ENCODE data around the gene SLC36A4.

SLC36A4 gene

DNA sequence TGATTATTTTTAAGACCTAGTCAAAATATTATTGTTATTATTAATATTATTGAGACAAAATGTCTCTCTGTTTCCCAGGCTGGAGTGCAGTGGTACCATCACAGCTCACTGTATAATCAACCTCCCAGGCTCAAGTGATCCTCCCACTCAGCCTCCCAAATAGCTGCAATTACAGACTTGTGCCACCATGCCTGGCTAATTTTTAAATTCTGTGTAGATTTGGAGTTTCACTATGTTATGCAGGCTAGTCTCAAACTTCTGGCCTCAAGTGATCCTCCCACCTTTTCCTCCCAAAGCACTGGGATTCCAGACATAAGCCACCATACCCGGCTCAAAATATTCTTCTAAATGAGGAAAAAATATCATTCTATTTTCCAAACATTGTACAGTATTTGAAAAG, 37.0 kb downstream of the SLC36A4 start:
- TF ChIP-seq, protein P1, sequence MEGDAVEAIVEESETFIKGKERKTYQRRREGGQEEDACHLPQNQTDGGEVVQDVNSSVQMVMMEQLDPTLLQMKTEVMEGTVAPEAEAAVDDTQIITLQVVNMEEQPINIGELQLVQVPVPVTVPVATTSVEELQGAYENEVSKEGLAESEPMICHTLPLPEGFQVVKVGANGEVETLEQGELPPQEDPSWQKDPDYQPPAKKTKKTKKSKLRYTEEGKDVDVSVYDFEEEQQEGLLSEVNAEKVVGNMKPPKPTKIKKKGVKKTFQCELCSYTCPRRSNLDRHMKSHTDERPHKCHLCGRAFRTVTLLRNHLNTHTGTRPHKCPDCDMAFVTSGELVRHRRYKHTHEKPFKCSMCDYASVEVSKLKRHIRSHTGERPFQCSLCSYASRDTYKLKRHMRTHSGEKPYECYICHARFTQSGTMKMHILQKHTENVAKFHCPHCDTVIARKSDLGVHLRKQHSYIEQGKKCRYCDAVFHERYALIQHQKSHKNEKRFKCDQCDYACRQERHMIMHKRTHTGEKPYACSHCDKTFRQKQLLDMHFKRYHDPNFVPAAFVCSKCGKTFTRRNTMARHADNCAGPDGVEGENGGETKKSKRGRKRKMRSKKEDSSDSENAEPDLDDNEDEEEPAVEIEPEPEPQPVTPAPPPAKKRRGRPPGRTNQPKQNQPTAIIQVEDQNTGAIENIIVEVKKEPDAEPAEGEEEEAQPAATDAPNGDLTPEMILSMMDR (IDR thresholded peaks at IDR 0.05; ENCODE audit: low read depth, low read length) = no peak
- DNase-seq (ENCODE audit: low read depth in 2 of 2) = peak in 1 of 2 donors; percentile 1
- H3K4me3 ChIP-seq (replicated peaks in 1 of 2; ENCODE audit: low read depth in 2 of 2, low read length in 2 of 2) = no peak overlapping the region

DNA sequence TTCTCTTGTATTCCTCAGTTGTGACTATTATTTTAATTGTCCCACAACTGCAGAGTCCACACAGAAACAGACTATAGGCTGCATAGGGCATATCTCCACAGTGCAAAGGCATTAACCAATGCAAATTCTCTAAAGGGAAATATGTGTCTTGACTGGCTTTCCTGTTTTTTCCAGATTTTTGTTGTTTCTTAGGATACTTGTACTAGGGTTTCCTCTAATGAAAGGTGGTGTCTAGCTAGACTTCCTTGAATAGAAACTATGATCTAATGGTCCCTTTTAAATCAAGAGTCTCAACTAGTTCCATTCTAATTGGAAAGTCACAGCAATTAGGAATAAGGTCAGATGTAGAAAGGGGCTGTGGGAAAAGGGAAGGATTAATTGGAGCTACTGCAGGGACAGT, 37.6 kb downstream of the SLC36A4 start:
- no peak overlapping the region for H3K4me3 ChIP-seq (replicated peaks in 1 of 2; ENCODE audit: low read depth in 2 of 2, low read length in 2 of 2)
- no peak for DNase-seq (ENCODE audit: low read depth in 2 of 2)
- TF ChIP-seq, protein P1 (IDR thresholded peaks at IDR 0.05; ENCODE audit: low read depth, low read length) = no peak

DNA sequence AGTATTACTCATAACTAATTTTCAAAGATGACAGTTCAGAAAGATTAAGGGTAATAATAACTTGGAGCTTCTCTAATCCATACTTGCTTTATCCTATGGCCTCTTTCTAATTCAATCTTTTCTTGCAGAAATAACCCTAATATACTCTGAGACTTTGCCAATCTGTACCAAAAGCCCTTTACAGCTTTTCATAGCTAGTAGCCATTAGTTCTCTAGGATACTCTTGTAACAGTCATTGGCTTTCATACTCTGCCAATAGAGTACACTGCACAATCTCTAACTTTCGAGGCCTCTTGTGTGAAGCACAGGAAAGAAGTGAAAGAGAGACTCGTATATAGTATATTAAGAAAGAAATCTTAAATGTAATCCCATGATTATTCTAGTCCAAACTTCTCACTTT, 38.1 kb downstream of the SLC36A4 start:
- TF ChIP-seq, protein P1 (IDR thresholded peaks at IDR 0.05; ENCODE audit: low read depth, low read length) = no peak

DNA sequence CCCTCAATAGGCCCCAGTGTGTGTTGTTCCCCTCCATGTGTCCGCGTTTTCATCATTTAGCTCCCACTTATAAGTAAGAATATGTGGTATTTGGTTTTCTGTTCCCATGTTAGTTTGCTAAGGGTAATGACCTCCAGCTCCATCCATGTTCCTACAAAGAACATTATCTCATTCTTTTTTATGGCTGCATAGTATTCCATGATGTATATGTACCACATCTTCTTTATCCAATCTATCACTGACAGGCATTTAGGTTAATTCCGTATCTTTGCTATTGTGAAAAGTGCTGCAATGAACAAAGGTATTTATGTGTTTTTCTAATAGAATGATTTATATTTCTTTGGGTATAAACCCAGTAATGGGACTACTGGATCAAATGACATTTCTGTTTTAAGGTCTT, 42.1 kb downstream of the SLC36A4 start:
- no peak overlapping the region for H3K4me3 ChIP-seq (replicated peaks in 1 of 2; ENCODE audit: low read depth in 2 of 2, low read length in 2 of 2)
- DNase-seq (ENCODE audit: low read depth in 2 of 2) = no peak
- TF ChIP-seq, protein P1 (IDR thresholded peaks at IDR 0.05; ENCODE audit: low read depth, low read length) = no peak

More for the DNA sequence above, 38.1 kb downstream of the SLC36A4 start:
- H3K4me3 ChIP-seq (replicated peaks in 1 of 2; ENCODE audit: low read depth in 2 of 2, low read length in 2 of 2) = no peak overlapping the region
- no peak for DNase-seq (ENCODE audit: low read depth in 2 of 2)

DNA sequence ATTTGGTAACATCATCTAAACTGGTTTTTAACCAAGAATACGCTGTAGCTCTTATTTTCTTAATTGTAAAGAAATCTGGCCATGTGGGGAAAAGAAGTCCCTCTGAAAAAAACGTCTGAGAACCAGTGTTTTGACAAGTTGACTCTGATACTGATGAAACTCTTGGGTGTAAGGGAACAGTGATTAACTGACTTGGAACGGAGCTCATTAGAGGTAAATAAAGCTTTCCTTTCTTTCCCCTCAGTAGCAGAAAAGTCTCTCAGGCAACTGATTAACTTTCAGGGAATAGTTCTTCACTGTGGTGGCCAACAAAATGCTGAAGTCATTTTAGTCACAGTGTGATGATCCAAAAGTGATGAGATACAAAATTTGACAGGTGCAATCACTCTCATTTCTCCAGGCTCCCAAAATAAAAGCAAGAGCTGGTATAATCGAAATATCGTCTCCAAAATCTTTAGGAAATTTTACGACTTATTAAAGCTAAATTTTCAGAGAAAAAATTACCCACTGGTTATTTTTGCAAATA, 52.3 kb downstream of the SLC36A4 start:
- DNase-seq (ENCODE audit: low read depth in 2 of 2) = no peak
- H3K4me3 ChIP-seq (replicated peaks in 1 of 2; ENCODE audit: low read depth in 2 of 2, low read length in 2 of 2) = no peak overlapping the region
- TF ChIP-seq, protein P1 (IDR thresholded peaks at IDR 0.05; ENCODE audit: low read depth, low read length) = no peak

DNA sequence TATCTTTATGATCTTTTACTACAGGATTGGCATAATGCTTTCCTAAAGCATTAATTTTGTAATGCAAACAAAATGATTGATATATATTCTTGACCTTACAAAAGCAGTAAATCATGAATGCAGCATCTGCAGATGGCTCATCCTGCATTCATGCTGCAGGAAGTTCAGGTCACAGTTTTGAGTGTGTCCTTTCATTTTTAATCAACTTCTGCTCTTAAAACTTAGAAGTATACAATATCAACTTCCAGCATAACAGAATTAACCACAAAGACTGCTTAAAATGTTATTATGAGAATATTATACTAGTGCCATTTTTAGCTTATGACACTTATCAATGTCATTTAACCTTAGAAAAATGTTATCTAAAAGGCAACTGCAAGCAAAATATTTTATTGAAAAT, 54.0 kb downstream of the SLC36A4 start:
- TF ChIP-seq, protein P1 (IDR thresholded peaks at IDR 0.05; ENCODE audit: low read depth, low read length) = no peak
- no peak overlapping the region for H3K4me3 ChIP-seq (replicated peaks in 1 of 2; ENCODE audit: low read depth in 2 of 2, low read length in 2 of 2)
- DNase-seq (ENCODE audit: low read depth in 2 of 2) = no peak

DNA sequence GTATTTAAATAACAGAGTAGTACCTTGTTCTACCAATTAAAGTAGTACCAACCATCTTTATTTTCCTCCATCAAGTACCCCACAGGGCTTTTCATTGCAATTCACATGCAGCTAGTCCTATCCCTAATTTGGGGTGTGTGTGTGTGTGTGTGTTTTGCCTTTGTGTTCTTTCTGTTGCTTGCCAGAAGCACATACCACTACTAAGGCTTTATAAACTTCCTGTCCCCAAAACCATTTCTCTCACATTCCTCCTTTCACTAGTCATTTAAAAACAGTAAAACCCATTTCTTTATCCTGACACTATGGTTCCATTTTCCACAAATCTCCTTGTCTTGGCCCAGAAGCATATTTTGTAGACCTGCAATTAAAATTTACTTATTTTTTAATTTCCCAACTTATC, 54.6 kb downstream of the SLC36A4 start:
- DNase-seq (ENCODE audit: low read depth in 2 of 2) = peak; percentile 7 to 40
- no peak overlapping the region for H3K4me3 ChIP-seq (replicated peaks in 1 of 2; ENCODE audit: low read depth in 2 of 2, low read length in 2 of 2)
- TF ChIP-seq, protein P1 (IDR thresholded peaks at IDR 0.05; ENCODE audit: low read depth, low read length) = no peak

All from cardiac fibroblast (primary cell).